ENCODE results near the gene PPARG. TPM values are rescaled to one million over a fixed set of nuclear protein-coding genes. Genes with fewer than 3 reads are reported as not detected.

Gene PPARG
- total and polyA plus RNA-seq, 10 donors: 5.5 to 28.0 (median 19.4) TPM

DNA sequence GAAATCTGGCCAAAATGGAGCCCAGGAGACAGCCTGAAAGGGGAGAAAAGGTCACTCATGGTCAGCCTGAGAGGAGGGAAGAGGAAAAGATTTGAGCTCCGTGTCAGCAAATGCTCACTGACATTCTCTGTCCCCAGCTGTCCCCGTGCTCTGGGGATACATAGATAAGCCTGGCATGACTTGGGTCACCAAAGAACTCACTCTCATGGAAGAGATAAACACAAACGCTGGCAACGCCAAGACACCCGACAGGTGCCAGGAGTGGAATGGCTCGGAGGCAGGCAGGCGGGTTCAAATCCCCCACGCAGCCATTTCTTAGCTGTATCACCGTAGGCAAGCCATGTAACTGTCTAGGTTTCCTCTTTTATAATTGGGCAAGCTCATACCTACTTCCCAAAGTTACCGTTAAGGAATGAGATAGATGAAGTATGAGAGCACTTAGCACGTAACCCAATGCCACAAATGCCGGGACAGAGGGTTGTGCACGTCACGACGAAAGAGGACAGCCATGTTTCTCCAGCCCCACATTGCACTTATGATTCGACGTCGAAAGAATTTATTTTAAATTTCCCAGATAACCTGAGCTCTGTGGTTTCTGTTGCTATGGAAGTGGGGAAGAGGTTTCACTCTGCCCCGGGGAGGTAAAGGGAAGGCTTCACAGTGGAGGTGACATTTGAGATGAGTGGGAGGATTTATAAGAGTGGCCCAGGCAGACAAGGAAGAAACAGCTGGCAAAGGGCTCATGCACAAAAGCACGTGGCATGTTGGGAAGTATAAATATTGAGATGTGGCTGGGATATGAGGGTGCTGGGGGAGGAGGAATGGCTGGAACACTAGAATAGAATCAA lies 154.0 kb downstream of the PPARG start:
- no peak overlapping the region for H3K4me3 ChIP-seq
- TF ChIP-seq POLR2AphosphoS5 (IDR thresholded peaks at IDR 0.05) (no peak), CTCF (IDR thresholded peaks at IDR 0.05 in 8 of 11, conservative IDR thresholded peaks at IDR 0.05 in 3 of 11) (no peak), POLR2A (IDR thresholded peaks at IDR 0.05) (no peak)
- peaks cover 0 to 18% (median 0%) of the 10 kb centered on the region in 7 donors for H3K27me3 ChIP-seq (replicated peaks in 1 of 7)
- no peaks in the 10 kb centered on the region for H3K9me3 ChIP-seq
- no peak overlapping the region for H3K27ac ChIP-seq
- DNase-seq: no peak
- 79 to 85% (median 82%) methylated on average over 20 of the region's 20 CpGs for WGBS, 5 donors
- no peaks in the 10 kb centered on the region for H3K36me3 ChIP-seq
- intact Hi-C loops (cut with DNase I; ENCODE audit: low total_unique reads): no loop called here
- H3K4me1 ChIP-seq: peaks cover 0 to 9% (median 0%) of the 10 kb centered on the region in 6 donors

- Histone ChIP-seq H3K4me3 (no peak overlapping the region), H3K36me3 (no peaks in the 10 kb centered on the region), H3K27me3 (replicated peaks in 1 of 7) (peaks cover 0 to 18% (median 0%) of the 10 kb centered on the region in 7 donors), H3K9me3 (no peaks in the 10 kb centered on the region), H3K27ac (no peak overlapping the region), H3K4me1 (peaks cover 0 to 9% (median 0%) of the 10 kb centered on the region in 6 donors)
- WGBS, 5 donors: 91 to 98% (median 96%) methylated on average over 10 of the region's 10 CpGs
- no peak for TF ChIP-seq POLR2A (IDR thresholded peaks at IDR 0.05)
- intact Hi-C loops (cut with DNase I; ENCODE audit: low total_unique reads): no loop called here
- DNase-seq: no peak
Measured at GRCh38 chr3:12443781-12444522, 155.1 kb downstream of the PPARG start.

DNA sequence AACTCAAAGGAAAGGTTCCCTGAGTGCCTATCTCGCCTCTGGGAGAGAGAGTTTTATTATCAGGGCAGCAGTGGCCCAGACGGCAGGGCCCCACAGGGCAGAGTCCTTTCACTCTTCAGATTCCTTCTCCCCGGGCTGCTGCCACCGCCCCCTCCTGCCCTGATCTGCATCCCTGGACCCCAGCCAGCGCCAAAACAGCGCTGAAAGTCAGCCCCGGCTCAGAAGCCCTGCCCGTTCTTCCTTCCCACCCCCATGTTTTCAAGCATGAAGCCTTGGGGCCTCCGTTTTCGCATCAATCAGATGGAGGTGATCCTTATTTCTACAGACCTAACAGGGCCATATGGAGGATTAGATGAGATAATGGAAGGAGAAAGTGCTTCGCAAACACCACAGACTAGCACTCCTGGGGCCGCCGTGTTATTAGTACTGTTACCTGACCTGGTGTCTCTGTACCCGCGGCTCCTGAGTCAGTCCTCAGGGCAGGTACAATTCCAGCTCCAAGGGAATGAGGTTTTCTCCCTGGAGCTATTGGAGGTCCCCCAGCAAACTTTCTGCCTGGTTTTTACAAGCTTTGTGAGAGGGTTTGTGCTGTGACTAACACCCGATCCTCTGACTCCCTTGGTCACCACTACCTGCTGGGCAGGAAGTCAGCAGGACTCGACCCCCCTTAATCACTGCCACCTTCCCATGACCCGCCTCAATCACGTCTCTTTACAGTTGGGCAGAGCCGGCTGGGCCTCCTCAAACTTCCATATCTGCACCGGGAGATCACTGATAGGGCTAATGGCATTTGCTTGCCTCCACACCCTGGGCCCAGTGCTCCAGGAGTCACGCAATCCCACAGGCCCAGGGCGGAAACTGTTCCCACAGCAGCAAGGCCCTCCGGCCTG lies 156.0 kb downstream of the PPARG start:
- no peak overlapping the region for H3K4me3 ChIP-seq
- no peak overlapping the region for H3K27ac ChIP-seq
- H3K27me3 ChIP-seq (replicated peaks in 1 of 7): peaks cover 0 to 18% (median 0%) of the 10 kb centered on the region in 7 donors
- H3K36me3 ChIP-seq: no peaks in the 10 kb centered on the region
- TF ChIP-seq POLR2AphosphoS5 (IDR thresholded peaks at IDR 0.05): no peak
- TF ChIP-seq POLR2A (IDR thresholded peaks at IDR 0.05): no peak
- no peak for TF ChIP-seq CTCF (IDR thresholded peaks at IDR 0.05 in 8 of 11, conservative IDR thresholded peaks at IDR 0.05 in 3 of 11)
- H3K9me3 ChIP-seq: no peaks in the 10 kb centered on the region
- intact Hi-C loops (cut with DNase I; ENCODE audit: low total_unique reads): no loop called here
- DNase-seq: no peak
- 75 to 81% (median 77%) methylated on average over 24 of the region's 24 CpGs for WGBS, 5 donors
- H3K4me1 ChIP-seq: peaks cover 0 to 9% (median 0%) of the 10 kb centered on the region in 6 donors

DNA sequence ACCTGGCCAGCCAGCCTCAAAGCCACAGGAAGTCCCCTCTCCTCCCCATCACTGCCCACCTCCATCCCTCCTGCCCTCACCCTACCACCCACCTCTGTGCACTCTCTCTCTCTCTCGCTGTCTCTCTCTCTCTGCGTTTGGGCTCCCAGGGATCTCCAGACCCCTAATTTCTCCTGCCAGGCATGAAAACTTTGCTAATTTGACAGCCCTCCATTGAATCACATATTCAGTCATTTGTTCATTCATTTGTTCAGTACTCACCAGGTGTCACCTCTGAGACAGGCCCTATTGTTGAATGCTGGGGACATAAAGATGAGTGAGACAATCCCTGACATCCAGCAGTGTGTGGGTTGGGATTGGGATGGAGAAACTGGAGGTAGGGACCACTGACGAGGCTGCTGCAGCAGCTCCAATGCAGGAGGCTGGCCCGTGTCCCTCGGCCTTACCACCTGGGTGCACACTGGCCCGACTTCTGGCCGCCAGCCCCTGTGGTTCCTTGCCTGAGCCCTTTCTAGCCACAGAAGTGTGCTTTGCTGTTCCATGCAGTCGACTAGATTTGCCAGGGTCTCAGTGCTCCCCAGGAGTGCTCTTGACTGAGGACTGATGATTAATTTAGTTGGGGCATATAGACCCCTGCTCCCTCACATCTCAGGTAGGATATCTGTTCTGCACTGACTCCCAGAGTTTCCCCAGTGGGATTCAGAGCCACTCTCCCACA lies 156.8 kb downstream of the PPARG start:
- Histone ChIP-seq H3K27ac (no peak overlapping the region), H3K36me3 (no peaks in the 10 kb centered on the region), H3K9me3 (no peaks in the 10 kb centered on the region), H3K4me3 (no peak overlapping the region), H3K27me3 (replicated peaks in 1 of 7) (peaks cover 0 to 18% (median 0%) of the 10 kb centered on the region in 7 donors), H3K4me1 (peaks cover 0 to 8% (median 0%) of the 10 kb centered on the region in 6 donors)
- TF ChIP-seq POLR2A (IDR thresholded peaks at IDR 0.05): no peak
- TF ChIP-seq CTCF (IDR thresholded peaks at IDR 0.05 in 8 of 11, conservative IDR thresholded peaks at IDR 0.05 in 3 of 11): no peak
- TF ChIP-seq POLR2AphosphoS5 (IDR thresholded peaks at IDR 0.05): no peak
- intact Hi-C loops (cut with DNase I; ENCODE audit: low total_unique reads): no loop called here
- WGBS, 5 donors: 83 to 93% (median 89%) methylated on average over 7 to 8 of the region's 8 CpGs
- DNase-seq: no peak

Data from spleen (tissue), 11 donors.